LHCN-M2 (cell line): ENCODE data around the gene FOS. TPM values are rescaled to one million over a fixed set of nuclear protein-coding genes. Genes with fewer than 3 reads are reported as not detected.

Experiments used
- DNase-seq: peaks from one replicate; pipeline ENCODE4 v3.0.0-alpha.2; 2012; ENCODE audit warnings: low read depth
- total RNA-seq: library from RNA; depleted of rRNA; stranded (reverse); fragments of >200 nt; gene quantifications from 2 replicates; pipeline ENCODE4 v1.2.3, GENCODE V29; 2014

The FOS gene
- total RNA-seq, 1 experiment from 2014 or later = 5.6 TPM

DNA sequence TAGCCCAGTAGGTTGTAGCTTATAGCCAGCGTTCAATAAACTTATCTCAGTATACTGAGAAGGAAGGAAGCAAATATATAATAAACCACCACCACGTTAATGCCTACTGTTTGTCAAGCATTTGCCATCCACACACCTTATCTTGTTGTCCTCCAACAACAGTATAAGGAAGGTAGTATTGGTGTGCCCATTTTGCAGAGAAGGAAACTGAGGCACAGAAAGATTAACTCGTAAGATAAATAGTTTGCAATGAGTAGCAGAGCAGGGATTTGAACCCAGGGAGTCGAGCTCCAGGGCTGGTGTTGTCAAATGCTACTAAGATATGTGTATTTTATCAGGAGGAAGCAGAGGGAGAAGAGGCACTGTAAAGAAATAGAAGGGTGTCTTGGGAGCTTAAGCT is 27.8 kb upstream of the FOS start:
- no peak for DNase-seq

DNA sequence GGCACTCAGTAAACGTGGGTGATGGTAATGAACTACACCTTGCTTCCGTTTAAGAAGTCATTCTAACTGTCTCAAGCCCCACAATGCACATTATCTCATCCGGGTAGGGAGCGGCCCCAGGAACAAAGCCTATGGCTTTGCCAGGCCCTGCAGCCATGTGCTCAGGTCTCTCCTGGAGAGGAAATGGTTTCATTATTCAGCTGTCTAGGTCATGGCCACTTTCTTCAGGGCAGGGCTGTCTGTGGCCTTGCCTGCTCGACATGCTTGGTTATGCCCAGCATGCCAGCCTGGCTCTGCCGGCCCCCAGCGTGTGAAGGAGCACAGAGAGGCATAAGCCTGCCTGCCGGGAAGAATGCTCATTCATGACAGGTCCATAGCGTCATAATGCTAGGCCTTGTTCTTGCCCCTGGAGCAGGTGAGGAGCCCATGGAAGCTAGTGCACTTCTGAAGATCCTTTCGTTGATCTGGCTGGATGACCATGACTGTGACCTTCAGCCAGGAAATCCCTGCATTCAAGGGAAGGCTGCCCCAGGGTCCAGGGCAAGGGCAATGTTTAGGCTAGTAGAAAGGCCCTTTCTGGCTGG is 26.3 kb upstream of the FOS start:
- no peak for DNase-seq

DNA sequence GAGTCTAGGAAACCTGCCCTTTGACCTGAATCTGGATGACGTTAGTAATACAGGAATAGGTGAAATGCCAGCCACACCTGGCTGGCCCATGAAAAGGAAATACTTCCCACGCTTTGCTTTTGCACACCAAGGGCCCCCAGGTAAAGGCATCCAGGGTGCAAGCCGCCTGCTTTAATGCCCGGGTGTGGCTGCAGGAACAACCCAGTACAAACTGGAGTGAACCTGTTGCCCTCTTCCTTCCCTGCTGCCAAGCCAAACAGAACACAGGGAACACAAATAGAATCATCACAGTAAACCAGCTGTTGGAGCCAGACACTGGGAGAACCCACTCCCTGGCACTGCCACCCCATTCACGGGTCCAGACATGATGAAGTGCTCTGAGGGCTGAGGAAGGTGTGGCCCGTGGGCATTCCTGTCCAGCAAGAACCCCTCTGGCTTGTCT is 24.2 kb upstream of the FOS start:
- DNase-seq = peak; percentile 78

DNA sequence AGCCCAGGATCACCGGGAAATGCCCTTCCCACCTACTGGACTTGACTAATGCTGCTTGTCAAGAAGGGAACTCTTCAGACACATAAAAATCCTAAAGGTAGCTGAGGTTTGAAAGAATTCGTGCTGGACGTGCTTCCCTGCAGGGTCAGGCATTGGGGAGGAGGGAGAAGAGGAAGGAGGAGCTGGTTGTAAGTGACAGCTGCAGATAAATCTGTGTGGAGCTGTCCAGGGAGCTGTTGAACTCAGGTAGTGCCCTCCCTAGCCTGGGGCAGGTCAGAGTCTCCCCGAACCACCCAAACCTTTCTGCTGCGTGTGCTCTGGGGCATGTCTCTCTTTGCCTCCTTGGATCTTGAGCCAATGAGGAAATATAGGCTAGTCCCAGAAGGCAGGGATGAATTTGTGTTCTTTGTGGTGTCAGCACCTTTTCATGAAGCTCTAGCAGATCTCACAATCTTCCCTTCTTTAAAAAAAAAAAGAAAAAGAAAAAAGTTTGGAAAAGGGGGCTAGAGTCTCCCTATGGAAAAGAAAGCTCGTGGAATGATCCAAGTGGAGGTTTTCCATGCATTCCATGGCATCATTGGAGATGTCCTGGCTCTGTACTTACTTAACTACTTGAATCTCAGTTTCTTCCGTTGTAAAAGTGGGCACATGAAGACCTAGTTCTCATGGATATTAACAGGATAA is 23.6 kb upstream of the FOS start:
- DNase-seq = peak; percentile 52

DNA sequence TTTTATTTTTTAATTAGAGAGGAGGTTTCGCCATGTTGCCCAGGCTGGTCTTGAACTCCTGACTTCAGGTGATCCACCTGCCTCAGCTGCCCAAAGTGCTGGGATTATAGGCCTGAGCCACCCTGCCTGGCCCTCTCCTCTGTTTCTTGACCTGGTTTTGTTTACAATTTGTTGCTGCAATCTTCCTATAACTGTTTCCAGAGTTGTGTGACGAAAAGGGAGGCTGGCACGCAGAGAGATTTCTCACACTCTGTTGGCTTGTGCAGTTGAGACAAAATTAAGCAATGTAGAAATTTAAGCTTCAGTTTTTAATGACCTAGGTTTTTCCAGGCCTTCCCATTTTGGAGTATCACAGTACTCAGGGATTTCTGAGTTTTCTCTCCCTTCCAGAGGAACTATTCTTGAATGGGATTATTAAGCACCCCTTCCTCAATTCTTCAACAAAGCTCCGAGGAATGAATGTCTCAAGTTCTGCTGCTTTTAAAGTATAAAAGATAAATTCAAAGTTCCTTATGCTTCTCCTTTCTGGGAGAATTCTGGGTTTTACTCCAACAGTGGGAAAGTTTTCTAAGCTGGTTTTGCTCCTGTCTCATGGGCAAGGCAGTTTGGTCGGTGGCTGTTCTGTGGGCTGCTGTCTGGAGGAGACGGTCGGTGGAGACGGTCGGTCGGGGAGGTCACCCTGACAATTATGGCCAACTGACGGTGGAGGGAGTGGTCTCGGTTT is 20.4 kb upstream of the FOS start:
- DNase-seq = peak; percentile 50

DNA sequence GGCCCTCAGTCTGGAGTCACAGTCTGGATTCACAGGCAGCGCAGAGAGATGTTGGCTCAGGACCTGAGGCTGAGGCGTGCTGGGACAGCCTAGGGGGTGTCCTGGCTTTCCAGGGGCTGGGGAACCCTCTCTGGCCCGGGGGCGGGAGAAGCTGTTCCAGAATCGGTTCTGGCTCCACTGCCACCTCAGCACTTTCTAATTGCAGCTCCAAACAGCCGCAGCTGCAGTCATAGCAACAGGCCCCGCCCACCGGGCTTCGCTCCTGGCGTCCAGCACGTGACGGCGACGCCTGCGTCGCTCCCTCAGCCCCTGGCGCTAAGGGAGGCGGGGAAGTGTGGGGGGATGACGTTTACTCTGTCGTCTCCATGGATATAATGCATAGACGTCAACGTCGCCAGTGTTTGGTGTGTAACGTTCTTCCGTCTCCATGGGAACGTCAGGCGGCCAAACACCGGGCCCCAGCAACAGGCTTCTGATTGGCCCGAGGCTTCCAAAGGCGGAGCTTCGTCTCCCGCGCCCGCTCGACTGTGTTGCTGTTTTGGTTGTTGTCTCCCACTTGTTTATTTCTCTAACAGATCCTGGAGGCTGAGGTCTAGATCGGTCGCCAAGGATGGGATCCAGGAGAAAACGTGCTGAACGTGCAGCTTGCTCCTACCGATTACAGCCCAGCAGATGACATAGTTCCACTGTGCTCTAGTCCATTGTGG is 19.7 kb upstream of the FOS start:
- DNase-seq = peak; percentile 100

DNA sequence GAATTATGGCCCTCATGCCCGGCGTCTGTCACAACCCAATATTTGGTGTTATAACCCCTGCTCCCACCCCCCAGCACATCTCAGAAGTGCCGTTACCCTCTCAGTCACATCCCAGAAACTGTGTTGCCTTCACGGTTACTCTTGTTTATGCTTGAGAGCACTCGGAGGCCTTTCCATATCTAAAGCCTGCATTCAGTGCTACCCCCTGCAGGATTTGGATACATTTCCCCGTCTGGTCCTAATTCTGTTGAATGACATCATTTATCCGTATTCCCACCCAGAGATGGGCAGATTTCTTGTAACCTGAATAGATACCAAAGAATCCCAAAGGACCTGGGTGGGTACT is 19.1 kb upstream of the FOS start:
- peak; percentile 66 for DNase-seq

DNA sequence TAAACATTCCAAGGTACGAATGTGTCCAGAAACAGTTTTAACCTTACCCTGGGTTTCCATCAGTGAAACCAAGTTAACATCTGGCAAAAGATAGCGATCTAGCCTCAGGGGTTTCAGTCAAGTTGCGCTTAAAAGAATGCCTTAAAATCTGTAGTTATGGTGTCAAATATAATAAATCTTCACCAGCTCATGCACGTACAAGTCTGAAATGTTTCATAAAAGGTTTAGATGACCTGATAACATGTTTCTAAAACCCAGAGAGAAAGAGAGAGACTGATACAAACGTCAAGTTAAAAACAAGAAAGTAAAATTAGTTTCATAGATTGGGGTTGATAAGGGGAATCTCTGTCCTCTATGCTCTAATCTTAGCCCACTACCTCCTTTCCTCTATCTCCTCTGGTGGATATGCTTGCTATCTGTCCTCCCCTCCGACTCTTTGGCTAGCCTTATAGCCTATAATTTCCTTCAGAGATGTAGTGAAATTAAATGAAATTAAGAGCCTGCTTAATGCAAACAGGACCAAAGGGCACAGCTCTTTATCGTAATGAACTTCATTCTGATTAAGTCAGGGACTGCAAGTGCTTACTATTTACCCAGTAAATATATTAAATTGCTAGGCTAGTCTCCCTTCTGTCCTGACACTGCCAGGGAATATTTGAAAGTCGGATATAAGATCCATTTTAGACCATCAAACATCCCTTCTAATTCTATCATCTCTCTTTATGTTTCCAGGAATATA is 18.4 kb upstream of the FOS start:
- DNase-seq = no peak

DNA sequence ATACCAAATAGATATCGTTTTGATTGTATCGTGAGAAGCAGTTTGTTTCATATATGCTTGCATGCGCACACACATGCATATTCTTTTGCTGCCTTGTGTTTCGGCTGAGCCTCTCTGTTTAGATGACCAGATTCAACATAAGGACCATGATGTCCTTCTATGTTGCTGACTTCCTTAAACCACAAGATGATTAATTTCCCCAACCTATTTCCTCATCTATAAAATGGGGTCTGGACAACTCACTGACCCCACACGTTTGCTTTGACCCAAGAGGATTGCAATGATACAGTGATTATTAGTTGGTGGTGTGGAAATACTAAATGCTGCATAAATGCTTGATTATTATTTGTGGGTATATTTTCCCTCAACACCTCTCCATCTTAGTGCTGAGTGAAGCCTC is 16.8 kb upstream of the FOS start:
- DNase-seq = no peak

DNA sequence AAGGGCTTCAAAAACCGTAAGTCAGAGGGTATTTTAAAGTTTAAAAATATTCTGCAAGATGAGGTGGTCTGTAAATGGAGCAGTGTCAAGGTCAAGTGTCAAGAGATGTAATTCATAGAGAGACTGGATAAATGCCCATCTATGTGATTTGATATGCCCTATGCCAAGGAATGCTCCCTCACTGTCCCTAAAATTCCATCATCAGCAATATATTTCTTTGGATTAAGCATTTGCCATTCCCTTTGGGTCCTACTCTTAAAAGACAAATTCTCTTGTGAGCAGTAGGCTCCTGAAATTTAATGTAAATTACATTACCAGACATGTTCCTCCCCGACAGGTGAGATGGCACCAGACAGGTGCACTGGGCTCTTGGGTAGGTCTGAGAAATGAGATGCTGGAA is 16.0 kb upstream of the FOS start:
- DNase-seq = no peak

DNA sequence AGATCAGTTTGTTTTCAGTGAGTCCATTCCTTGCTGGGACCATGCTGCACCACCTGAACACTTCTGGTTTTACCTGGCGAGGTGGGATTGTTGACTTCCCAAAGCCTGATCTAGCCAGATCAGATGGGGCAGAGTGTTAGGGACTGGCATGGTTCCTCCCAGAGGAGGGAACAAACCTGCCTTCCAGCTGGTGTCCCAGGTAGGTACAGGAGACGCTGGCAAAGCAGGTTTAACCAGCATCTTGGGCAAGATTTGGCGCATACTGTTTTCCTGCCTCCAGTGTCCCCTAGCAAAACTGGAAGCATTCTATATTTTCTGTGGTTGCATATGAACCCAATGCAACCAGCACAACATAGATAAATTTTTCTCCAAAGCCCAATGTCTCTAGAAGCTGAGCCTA is 14.6 kb upstream of the FOS start:
- DNase-seq = no peak

DNA sequence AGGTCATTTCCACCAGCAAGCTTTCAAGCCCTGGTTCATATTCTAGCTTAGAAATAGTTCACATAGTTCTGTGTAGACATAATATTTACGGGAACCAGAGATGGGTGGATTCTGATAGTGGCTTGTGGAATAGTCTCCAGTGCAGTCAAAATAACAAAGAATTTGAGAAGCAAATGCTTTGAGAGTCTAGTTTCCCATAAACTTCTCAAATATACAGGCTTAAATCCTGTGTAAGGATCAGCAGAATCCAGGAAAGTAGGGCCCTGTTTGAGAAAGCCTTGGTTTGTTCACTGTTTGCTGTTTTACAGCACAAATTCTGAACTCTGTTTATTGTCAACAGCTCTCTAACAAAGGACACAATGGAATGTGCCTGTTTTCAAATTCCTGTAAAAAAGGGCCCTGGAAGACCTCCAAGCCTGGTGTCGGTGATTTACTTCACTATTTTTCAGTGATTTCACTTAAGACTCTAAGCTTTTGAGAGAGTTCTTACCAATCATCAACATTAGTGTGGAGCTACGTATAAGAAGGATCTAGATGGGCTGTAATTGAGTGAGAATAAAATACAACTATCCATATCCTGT is 11.4 kb upstream of the FOS start:
- DNase-seq = no peak

DNA sequence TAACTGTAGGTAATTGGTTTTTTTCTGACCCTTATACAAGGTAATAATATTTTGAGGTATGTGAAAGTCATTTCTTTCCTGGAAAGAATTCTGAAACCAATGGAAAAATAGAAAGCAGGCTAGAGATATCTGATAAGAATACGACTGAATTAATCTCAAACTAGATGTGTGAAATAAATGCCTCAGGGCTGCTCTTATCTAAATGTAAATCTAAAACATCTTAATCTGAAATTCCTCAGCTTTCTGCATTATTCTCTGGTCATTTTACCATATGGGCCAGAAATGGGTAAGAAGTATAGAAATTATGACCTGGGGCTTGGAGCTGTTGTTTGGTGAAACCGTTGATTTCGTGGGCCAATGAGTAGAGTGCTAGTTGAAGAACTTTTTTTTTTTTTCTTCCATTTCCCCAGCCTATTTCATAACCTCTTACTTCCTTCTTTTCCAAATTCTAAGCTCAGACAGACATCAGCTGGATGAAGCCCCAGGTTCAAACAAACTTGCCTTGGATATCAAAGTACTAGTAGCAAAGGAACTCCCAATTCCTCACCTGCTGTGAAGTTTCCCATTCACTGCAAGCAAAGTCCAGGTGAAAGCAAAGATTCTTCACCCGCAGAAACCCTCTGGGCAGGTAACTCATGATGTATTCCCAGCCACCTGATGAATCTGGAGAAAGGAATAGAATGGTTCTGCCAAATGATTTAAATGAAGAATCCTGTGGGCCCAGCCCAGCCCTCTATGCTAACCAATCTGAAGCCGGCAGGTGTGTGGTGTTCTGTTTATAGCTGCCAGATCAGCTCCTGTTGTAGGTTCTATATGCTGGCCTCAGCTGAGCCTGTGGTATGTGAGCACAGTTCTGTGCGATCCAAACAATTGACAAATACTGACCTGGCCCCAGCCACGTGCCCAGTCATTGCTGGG is 9.7 kb upstream of the FOS start:
- DNase-seq = no peak

DNA sequence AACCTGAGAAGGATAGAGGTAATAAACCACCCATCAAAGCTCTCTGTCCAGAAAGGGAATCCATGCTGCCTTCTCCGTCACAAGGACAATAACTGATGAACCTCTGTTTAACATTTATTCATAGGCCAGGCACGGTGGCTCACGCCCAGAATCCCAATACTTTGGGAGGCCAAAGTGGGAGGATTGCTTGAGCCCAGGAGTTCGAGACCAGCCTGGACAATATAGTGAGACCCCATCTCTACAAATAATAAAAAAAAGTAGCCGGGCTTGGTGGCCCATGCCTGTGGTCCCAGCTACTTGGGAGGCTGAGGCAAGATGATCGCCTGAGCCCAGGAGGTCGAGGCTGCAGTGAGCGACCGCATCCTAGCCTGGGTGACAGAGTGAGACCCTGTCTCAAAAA is 7.1 kb upstream of the FOS start:
- DNase-seq = no peak

DNA sequence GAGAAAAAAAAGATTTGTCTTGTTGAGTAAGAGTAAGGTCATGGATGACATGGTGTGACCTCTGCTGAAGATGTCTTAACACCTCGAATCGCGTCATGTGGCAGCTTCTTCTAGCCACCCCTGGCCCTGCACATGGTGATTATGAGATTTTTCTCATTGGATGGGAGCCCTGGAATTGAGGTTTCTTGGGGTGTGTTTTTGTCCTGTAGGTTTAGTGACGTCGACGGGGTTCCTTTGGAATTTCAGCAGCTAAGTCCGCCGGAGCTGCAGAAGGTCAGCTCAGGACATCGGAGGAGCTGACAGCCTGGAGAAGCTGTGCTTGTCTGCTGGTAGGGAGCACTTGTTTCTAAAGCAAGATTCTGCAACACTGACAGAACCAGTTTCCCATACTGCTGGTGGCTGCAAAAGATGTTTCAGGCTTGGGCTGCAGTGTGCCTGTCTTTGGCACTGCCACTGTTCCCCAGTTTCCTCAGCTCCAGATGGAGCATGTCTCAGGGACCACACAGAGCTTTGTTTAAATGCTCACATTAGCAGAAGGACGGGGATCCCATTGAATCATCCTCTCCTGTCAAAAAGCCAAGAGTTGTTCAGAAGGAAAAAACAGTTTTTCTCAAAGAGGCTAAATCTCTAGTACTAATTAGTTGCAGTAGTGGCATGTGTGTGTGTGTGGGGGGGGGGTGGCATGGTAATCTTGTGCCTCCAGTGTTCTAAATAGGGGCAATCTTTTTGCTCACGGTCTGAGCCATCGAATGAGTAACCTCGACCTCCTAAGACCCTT is 5.2 kb upstream of the FOS start:
- peak; percentile 41 for DNase-seq

DNA sequence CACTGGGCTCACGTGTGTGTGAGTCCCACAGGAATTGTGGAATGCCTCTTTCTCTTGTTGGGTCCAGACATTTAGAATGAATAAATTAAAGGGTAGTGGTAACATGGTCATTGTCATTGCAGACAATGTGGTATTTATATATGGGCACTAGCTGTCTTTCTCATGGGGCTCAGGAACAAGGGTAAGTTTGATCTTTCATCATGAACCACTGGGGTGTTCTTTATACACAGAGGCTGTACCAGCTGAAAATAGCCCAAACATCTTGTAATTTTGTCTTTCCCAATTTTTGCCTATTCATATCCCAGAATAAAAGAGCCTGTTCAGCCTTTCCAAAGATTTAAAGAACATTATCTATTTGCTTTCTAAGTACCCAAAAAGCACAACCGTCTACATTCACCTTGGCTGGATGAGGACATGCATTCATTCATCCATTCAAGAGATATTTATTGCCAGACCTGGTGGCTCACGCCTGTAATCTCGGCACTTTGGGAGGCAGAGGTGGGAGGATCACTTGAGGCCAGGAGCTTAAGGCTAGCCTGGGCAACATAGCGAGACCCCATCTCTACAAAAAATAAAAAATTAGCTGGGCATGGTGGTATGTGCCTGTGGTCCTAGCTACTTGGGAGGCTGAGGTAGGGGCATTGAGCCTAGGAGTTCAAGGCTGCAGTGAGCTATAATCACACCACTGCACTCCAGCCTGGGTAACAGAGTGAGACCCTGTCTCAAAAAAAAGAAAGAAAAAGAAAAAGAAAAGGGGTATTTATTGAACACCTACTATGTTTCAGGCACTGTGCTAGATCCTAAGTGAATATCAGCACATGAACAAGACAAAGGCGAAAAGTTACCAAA is 4.4 kb upstream of the FOS start:
- no peak for DNase-seq

DNA sequence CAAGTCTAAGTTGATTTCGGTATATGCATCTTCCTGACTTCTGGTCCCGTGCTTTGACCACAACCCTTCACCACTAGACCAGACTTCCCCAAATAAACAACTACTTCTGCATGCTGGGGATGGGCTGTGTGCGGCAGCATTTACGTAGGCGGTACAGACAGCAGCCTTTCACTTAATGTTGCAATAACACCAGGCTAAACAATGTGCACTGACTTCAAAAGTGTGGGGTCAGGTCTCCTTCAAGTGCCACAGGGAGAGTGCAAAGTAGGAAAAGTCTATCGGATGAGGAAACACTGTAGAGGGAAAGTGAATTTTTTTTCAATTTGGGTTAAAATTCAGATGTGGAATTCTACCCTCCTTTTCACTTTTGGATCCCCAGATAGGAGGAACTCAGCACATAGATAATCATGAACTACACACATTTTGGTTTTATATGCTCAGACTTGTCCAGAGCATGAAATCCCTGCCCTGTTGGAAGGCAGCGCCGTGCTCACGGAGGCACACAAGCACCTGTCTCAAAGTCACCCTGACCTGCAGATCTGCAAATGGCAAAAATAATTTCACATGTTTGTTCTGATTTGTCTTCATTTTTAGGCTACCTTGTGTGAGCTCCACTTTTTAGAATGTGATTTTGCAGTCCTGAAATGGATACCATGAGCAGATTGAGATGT is 3.6 kb upstream of the FOS start:
- DNase-seq = no peak

DNA sequence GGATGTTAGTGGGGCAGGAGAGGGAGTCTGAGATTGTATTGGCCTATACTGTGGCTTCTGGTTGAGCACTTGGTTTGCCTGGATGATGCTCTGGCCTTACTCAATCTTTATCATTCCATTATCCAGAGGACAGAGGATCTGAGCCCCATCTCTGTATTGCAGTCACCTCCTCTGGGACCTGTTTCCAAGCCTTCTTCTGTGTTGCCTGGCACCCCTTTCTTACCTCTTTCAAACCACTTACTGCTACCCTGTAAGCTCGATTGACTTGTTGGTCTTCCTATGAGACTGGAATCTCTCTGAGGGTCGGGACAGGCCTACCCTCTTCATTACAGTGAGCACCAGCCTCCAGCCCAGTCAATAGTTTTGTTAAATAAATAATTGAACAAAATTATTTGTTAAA is 3.0 kb upstream of the FOS start:
- DNase-seq = no peak
